Activated CD8-positive, alpha-beta memory T cell treated with anti-CD3 and anti-CD28 coated beads, Interleukin-2, amount 50 U/mL, for 48 hours (primary cell): Measurements from ENCODE around the gene RSPH1.
"Not testable (repeated sequence)": the region's sequence is repeated elsewhere in the genome, so short reads cannot be mapped to it uniquely, and the experiment has no call there.

Source experiments
- DNase-seq: peaks from one replicate; pipeline ENCODE4 v3.0.0-alpha.2; 2020

RSPH1 gene

GRCh38 chr21:42480736-42481135 lies 15.3 kb downstream of the RSPH1 start:
- no peak for DNase-seq

GRCh38 chr21:42479582-42479981 lies 16.4 kb downstream of the RSPH1 start:
- DNase-seq = no peak

GRCh38 chr21:42478504-42478903 lies 17.5 kb downstream of the RSPH1 start:
- no peak for DNase-seq

GRCh38 chr21:42476388-42477331 lies 19.4 kb downstream of the RSPH1 start:
- DNase-seq = no peak

GRCh38 chr21:42475526-42476387 lies 20.3 kb downstream of the RSPH1 start:
- no peak for DNase-seq

- DNase-seq = peak; percentile 36
Measured at GRCh38 chr21:42475036-42475435, 21.0 kb downstream of the RSPH1 start.

- peak; percentile 42 for DNase-seq
Measured at GRCh38 chr21:42474043-42474831, 21.8 kb downstream of the RSPH1 start.

GRCh38 chr21:42473498-42474042 lies 22.5 kb downstream of the RSPH1 start:
- DNase-seq = peak; percentile 42

GRCh38 chr21:42472521-42472920 lies 23.5 kb downstream of the RSPH1 start:
- peak; percentile 22 for DNase-seq

GRCh38 chr21:42471716-42472330 lies 24.2 kb downstream of the RSPH1 start:
- peak; percentile 32 for DNase-seq

GRCh38 chr21:42471206-42471605 lies 24.8 kb downstream of the RSPH1 start:
- no peak for DNase-seq

- not testable (repeated sequence) for DNase-seq
Measured at GRCh38 chr21:42469726-42470125, 26.3 kb downstream of the RSPH1 start.

- DNase-seq = peak; percentile 1
Measured at GRCh38 chr21:42469272-42469671, 26.8 kb downstream of the RSPH1 start.

- DNase-seq = peak; percentile 35
Measured at GRCh38 chr21:42468491-42469131, 27.4 kb downstream of the RSPH1 start.

- peak; percentile 38 for DNase-seq
Measured at GRCh38 chr21:42467140-42467983, 28.7 kb downstream of the RSPH1 start.

- DNase-seq = peak; percentile 32
Measured at GRCh38 chr21:42466700-42467099, 29.3 kb downstream of the RSPH1 start.

- DNase-seq = no peak
Measured at GRCh38 chr21:42465803-42466127, 30.3 kb downstream of the RSPH1 start.

- peak; percentile 51 for DNase-seq
Measured at GRCh38 chr21:42465008-42465802, 30.8 kb downstream of the RSPH1 start.

- DNase-seq = peak; percentile 82
Measured at GRCh38 chr21:42463861-42464515, 32.0 kb downstream of the RSPH1 start.
